Kidney (tissue), 14 donors: ENCODE measurements around the gene COL25A1. TPM values are rescaled to one million over a fixed set of nuclear protein-coding genes. Genes with fewer than 3 reads are reported as not detected.

Source experiments
- DNase-seq, 5 donors: peaks; one replicate each; pipeline ENCODE4 v3.0.0-alpha.2; 2013 to 2020
- FAIRE-seq: peaks from 2 replicates; lab custom pipeline; 2012; peaks lifted over from hg19 to GRCh38; lab: Jason Lieb, UNC
- H3K27ac ChIP-seq, 2 donors: one replicate each; pipeline ENCODE4 v1.7.0; 2013; ENCODE audit warnings: low read depth in 2 of 2, low read length in 2 of 2, inconsistent platforms in 1 of 2
- H3K27me3 ChIP-seq: one replicate; pipeline ENCODE4 v1.7.1; 2013; ENCODE audit warnings: low read length, inconsistent platforms; ENCODE audit not compliant: control insufficient read depth, insufficient read depth
- H3K36me3 ChIP-seq, 3 donors: one replicate each; pipeline versions ENCODE4 v1.7.0 to v1.7.1; 2013; ENCODE audit warnings: low read length in 3 of 3, control low read depth in 1 of 3, inconsistent platforms in 1 of 3; ENCODE audit not compliant: insufficient read depth in 3 of 3, control insufficient read depth in 2 of 3
- H3K4me1 ChIP-seq, 3 donors: one replicate each; pipeline versions ENCODE4 v1.7.0 to v1.7.1; 2013; ENCODE audit warnings: low read length in 3 of 3, inconsistent platforms in 1 of 3, low read depth in 1 of 3; ENCODE audit not compliant: control insufficient read depth in 2 of 3, insufficient read depth in 2 of 3
- H3K4me3 ChIP-seq, 3 donors: one replicate each; pipeline versions ENCODE4 v1.7.0 to v1.8.1; 2013; ENCODE audit warnings: low read length in 3 of 3, control low read depth in 1 of 3, inconsistent platforms in 1 of 3
- H3K9ac ChIP-seq, 3 donors: one replicate each; pipeline versions ENCODE4 v1.7.0 to v1.7.1; 2013; ENCODE audit warnings: low read length in 3 of 3, control low read depth in 1 of 3, inconsistent platforms in 1 of 3
- H3K9me3 ChIP-seq, 3 donors: one replicate each; pipeline versions ENCODE4 v1.7.0 to v1.7.1; 2013; ENCODE audit warnings: low read length in 3 of 3, control low read depth in 1 of 3, inconsistent platforms in 1 of 3; ENCODE audit not compliant: control insufficient read depth in 2 of 3, insufficient read depth in 1 of 3
- intact Hi-C: fragments of 100-400 bp; cut with DNase I; formaldehyde crosslinking; loops from one replicate; pipeline ENCODE4 v1.11.1; 2022
- polyA plus RNA-seq: library from polyadenylated mRNA; stranded (reverse); fragments of 350-450 nt; fragmentation: Illumina TruSeq; extraction: RNeasy Lipid Tissue Mini Kit (QIAGEN cat#74804); gene quantifications from one replicate; pipeline ENCODE4 v1.2.3, GENCODE V29; 2014; ENCODE audit warnings: low read depth, low replicate concordance; ENCODE audit not compliant: insufficient read depth
- total RNA-seq: library from RNA; stranded (reverse); fragmentation: NEBNext Ultra II Directional; extraction: Animal tissue kit (Norgen Biotek cat#: 25700); gene quantifications from one replicate; pipeline ENCODE4 v1.2.1, GENCODE V29; 2021
- TF ChIP-seq, protein P1 (sequence below): IDR thresholded peaks from 3 replicates; pipeline ENCODE4 v1.5.1; 2012; ENCODE audit warnings: mild to moderate bottlenecking, moderate library complexity, borderline replicate concordance; ENCODE audit not compliant: insufficient read depth; ENCODE audit errors: extremely low read depth
- donor health status: control.
- donor health status: control.
- donor health status: control.
- donor health status: control.
- donor health status: control.
- donor health status: DM: yes; HTN: yes; CAD: no.
- donor health status: Normal renal cell carcinoma (clear cell type).

COL25A1 gene
- total and polyA plus RNA-seq, 2 donors from 2014 or later = 0.52 to 2.3 TPM

DNA sequence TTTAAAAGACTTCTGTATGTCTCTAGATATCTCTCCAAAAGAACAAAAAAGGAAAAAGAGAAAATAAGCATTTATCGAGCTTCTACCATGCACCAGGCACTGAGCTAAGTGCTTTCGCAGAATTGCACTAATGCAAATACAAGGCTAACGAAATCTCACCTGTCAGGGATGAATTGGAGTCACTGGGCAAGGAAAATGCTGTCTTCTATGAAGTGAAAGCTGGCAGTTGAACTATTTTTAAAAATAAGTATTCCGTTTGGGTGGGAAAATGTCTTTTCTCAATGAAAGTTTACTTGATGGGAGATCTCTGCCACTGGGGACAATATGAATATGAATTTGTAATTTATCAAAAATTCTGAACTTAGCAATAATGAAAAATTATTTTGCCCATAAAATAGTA, 47.6 kb downstream of the COL25A1 start:
- no peak for FAIRE-seq
- Histone ChIP-seq H3K4me1 (no peaks in the 10 kb centered on the region), H3K9ac (no peak overlapping the region), H3K36me3 (no peaks in the 10 kb centered on the region), H3K4me3 (no peak overlapping the region), H3K9me3 (no peaks in the 10 kb centered on the region), H3K27ac (no peak overlapping the region), H3K27me3 (no peaks in the 10 kb centered on the region)
- intact Hi-C loops = no loop called here
- TF ChIP-seq, protein P1, sequence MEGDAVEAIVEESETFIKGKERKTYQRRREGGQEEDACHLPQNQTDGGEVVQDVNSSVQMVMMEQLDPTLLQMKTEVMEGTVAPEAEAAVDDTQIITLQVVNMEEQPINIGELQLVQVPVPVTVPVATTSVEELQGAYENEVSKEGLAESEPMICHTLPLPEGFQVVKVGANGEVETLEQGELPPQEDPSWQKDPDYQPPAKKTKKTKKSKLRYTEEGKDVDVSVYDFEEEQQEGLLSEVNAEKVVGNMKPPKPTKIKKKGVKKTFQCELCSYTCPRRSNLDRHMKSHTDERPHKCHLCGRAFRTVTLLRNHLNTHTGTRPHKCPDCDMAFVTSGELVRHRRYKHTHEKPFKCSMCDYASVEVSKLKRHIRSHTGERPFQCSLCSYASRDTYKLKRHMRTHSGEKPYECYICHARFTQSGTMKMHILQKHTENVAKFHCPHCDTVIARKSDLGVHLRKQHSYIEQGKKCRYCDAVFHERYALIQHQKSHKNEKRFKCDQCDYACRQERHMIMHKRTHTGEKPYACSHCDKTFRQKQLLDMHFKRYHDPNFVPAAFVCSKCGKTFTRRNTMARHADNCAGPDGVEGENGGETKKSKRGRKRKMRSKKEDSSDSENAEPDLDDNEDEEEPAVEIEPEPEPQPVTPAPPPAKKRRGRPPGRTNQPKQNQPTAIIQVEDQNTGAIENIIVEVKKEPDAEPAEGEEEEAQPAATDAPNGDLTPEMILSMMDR = no peak
- no peak for DNase-seq

DNA sequence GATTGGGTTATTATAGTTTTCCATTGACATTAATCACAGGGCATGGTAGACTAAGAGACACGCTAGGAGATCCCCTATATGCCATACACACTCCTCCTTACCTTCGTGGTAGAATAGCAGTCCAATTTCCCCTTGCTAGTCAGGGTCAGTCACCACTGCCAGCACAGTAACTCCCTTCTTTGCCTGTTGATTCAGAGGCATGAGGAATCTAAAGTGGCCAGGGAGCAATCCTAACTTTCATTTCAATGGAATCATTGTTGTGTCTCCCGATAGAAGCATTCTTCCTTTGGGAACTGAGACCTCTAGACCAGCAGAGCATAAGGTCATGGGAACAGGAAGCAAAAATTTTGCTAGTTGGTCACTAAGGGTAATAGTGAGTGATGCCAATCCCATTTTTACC, 51.1 kb downstream of the COL25A1 start:
- intact Hi-C loops = no loop called here
- Histone ChIP-seq H3K4me1 (no peaks in the 10 kb centered on the region), H3K9ac (no peak overlapping the region), H3K4me3 (no peak overlapping the region), H3K9me3 (no peaks in the 10 kb centered on the region), H3K27me3 (no peaks in the 10 kb centered on the region), H3K27ac (no peak overlapping the region), H3K36me3 (no peaks in the 10 kb centered on the region)
- no peak for DNase-seq
- TF ChIP-seq, protein P1 = no peak
- no peak for FAIRE-seq

DNA sequence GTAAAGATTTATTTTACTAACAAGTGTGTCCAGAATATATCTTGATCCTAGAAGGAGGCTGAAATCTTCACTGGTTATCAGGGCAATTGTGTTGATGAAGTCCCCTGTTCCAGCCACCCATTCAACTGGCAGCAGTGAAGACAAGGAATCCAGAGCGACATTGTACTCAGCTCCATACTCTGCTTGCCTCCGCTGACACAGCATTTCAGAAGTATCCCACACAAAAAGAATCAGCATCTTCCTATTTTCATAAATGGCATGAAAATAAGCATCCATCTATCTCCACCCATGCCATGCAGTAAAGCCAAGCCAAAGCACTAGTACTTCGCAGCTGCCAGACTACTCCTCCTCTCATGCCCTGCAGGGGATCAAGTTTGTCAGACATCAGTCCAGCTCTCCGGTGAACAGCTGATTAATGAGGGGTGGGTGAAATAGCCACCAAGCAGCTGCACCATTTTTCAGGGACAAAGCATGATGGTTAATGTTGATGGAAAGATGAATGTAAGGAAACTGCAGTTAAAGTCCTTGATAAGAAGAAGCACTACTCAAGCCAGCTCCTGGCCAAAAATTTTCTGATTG, 54.0 kb downstream of the COL25A1 start:
- H3K27ac ChIP-seq = no peak overlapping the region
- H3K4me1 ChIP-seq = no peaks in the 10 kb centered on the region
- FAIRE-seq = no peak
- TF ChIP-seq, protein P1 = no peak
- H3K4me3 ChIP-seq = no peak overlapping the region
- H3K36me3 ChIP-seq = no peaks in the 10 kb centered on the region
- DNase-seq = no peak
- intact Hi-C loops = no loop called here
- H3K9me3 ChIP-seq = no peaks in the 10 kb centered on the region
- H3K27me3 ChIP-seq = no peaks in the 10 kb centered on the region
- H3K9ac ChIP-seq = no peak overlapping the region

DNA sequence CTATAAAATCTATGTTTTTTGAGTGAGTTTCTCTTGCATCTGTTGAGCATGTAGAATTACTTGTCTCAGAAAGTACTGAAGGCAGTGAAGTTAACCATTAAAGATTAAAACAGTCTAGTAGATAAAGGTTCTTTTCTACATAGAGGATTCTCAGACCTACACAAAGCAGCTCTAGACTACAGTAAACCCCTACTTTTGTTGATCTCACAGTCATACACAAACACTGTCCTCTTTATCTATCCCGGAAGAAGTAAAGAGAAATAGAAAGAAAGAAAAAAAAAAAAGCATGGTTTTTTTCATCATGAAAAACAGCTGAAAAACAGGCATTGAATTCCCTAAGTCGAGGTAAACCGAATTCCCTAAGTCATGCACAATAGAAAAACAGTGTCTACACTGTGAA, 58.6 kb downstream of the COL25A1 start:
- DNase-seq (no peak), FAIRE-seq (no peak)
- TF ChIP-seq, protein P1 = no peak
- no peak overlapping the region for H3K4me3 ChIP-seq
- no peaks in the 10 kb centered on the region for H3K9me3 ChIP-seq
- H3K27me3 ChIP-seq = no peaks in the 10 kb centered on the region
- H3K27ac ChIP-seq = no peak overlapping the region
- intact Hi-C loops = no loop called here
- no peaks in the 10 kb centered on the region for H3K36me3 ChIP-seq
- no peak overlapping the region for H3K9ac ChIP-seq
- no peaks in the 10 kb centered on the region for H3K4me1 ChIP-seq
